Islet of Langerhans (tissue), 1 donor: Measurements from ENCODE around the gene THAP7.

ENCODE experiments used
- FAIRE-seq: peaks from one replicate; lab custom pipeline; 2011; peaks lifted over from hg19 to GRCh38; lab: Jason Lieb, UNC

THAP7 gene

GRCh38 chr22:20964090-20964798 lies 37.7 kb downstream of the THAP7 start:
- no peak for FAIRE-seq

- FAIRE-seq = no peak
Observed at GRCh38 chr22:20963201-20964052, 38.5 kb downstream of the THAP7 start.

- FAIRE-seq = no peak
Observed at GRCh38 chr22:20962491-20962945, 39.4 kb downstream of the THAP7 start.

- FAIRE-seq = no peak
Observed at GRCh38 chr22:20960609-20961008, 41.3 kb downstream of the THAP7 start.

GRCh38 chr22:20959578-20960461 lies 42.1 kb downstream of the THAP7 start:
- FAIRE-seq = no peak

- no peak for FAIRE-seq
Observed at GRCh38 chr22:20957683-20958431, 44.1 kb downstream of the THAP7 start.

- FAIRE-seq = no peak
Observed at GRCh38 chr22:20957102-20957682, 44.7 kb downstream of the THAP7 start.

GRCh38 chr22:20956258-20957101 lies 45.4 kb downstream of the THAP7 start:
- no peak for FAIRE-seq

GRCh38 chr22:20955548-20955947 lies 46.4 kb downstream of the THAP7 start:
- FAIRE-seq = no peak

- no peak for FAIRE-seq
Observed at GRCh38 chr22:20953668-20954500, 48.0 kb downstream of the THAP7 start.

- FAIRE-seq = no peak
Observed at GRCh38 chr22:20953342-20953608, 48.6 kb downstream of the THAP7 start.

GRCh38 chr22:20952544-20953341 lies 49.2 kb downstream of the THAP7 start:
- peak; percentile 98 for FAIRE-seq

- FAIRE-seq = no peak
Observed at GRCh38 chr22:20951932-20952380, 50.0 kb downstream of the THAP7 start.

- FAIRE-seq = peak; percentile 87
Observed at GRCh38 chr22:20951151-20951931, 50.6 kb downstream of the THAP7 start.

- no peak for FAIRE-seq
Observed at GRCh38 chr22:20949698-20950183, 52.2 kb downstream of the THAP7 start.
